HepG2 (cell line): Measurements from ENCODE around the gene GJD3. TPM values are rescaled to one million over a fixed set of nuclear protein-coding genes. Genes with fewer than 3 reads are reported as not detected.
A peak's percentile ranks its signal among the peaks of the same experiment; 100 is the strongest.

Source experiments
- CENPT ChIP-seq: sonication (generic); formaldehyde crosslinking; IDR thresholded peaks from 2 replicates; pipeline ENCODE4 v1.8.0; 2022; ENCODE audit warnings: low read depth, mild to moderate bottlenecking, moderate library complexity, missing genetic modification reagents
- DNMT1 ChIP-seq: sonication (generic); formaldehyde crosslinking; IDR thresholded peaks from 2 replicates; pipeline ENCODE4 v1.5.1; 2020; ENCODE audit warnings: mild to moderate bottlenecking, missing genetic modification reagents
- GLI4 ChIP-seq: sonication (generic); formaldehyde crosslinking; IDR thresholded peaks from 2 replicates; pipeline ENCODE4 v1.5.1; 2020; ENCODE audit warnings: missing genetic modification reagents, mild to moderate bottlenecking, moderate library complexity, borderline replicate concordance
- TRIM24 ChIP-seq: sonication (generic); formaldehyde crosslinking; IDR thresholded peaks from 2 replicates; pipeline ENCODE4 v1.8.0; 2022; ENCODE audit warnings: mild to moderate bottlenecking, missing genetic modification reagents
- ZNF572 ChIP-seq: sonication (generic); formaldehyde crosslinking; IDR thresholded peaks from 2 replicates; pipeline ENCODE4 v1.5.1; 2020; ENCODE audit warnings: mild to moderate bottlenecking, missing genetic modification reagents
- polyA plus RNA-seq, 8 experiments: library from polyadenylated mRNA; depleted of rRNA in 3 of 8; stranded (reverse) in 7 of 8; unstranded in 1 of 8; fragments of >200 nt; fragmentation: Illumina TruSeq in 4 of 8; extraction: Trizol in 4 of 8; gene quantifications; 2 replicates each; pipeline versions ENCODE4 v1.2.1 to v1.2.3, GENCODE V29; 2011 to 2016; ENCODE audit warnings: low read depth in 4 of 8, missing spikeins in 1 of 8, mixed read lengths in 1 of 8; ENCODE audit not compliant: insufficient read depth in 1 of 8
- total RNA-seq, 5 experiments: library from RNA; depleted of rRNA; stranded (reverse); fragments of >200 nt; fragmentation: Illumina TruSeq; extraction: Trizol; gene quantifications; 2 replicates each; pipeline ENCODE4 v1.2.3, GENCODE V29; 2016; ENCODE audit warnings: low read depth in 1 of 5
- TF ChIP-seq, protein P1 (sequence below): sonication (generic); formaldehyde crosslinking; IDR thresholded peaks from 2 replicates; pipeline ENCODE4 v1.4.0; 2020; ENCODE audit warnings: mild to moderate bottlenecking, low read depth, missing genetic modification reagents
- TF ChIP-seq, protein P2 (sequence below): sonication (generic); formaldehyde crosslinking; IDR thresholded peaks from 2 replicates; pipeline ENCODE4 v1.5.0; 2020; ENCODE audit warnings: missing genetic modification reagents
- TF ChIP-seq, protein P3 (sequence below): sonication (generic); formaldehyde crosslinking; IDR thresholded peaks from 2 replicates; pipeline ENCODE4 v1.4.0; 2020; ENCODE audit warnings: mild to moderate bottlenecking, missing genetic modification reagents

GJD3 gene
- total and polyA plus RNA-seq, 2 of the 13 experiments (the other 11 are each of a cell fraction or from before 2014, with no cell fraction given): not detected

DNA sequence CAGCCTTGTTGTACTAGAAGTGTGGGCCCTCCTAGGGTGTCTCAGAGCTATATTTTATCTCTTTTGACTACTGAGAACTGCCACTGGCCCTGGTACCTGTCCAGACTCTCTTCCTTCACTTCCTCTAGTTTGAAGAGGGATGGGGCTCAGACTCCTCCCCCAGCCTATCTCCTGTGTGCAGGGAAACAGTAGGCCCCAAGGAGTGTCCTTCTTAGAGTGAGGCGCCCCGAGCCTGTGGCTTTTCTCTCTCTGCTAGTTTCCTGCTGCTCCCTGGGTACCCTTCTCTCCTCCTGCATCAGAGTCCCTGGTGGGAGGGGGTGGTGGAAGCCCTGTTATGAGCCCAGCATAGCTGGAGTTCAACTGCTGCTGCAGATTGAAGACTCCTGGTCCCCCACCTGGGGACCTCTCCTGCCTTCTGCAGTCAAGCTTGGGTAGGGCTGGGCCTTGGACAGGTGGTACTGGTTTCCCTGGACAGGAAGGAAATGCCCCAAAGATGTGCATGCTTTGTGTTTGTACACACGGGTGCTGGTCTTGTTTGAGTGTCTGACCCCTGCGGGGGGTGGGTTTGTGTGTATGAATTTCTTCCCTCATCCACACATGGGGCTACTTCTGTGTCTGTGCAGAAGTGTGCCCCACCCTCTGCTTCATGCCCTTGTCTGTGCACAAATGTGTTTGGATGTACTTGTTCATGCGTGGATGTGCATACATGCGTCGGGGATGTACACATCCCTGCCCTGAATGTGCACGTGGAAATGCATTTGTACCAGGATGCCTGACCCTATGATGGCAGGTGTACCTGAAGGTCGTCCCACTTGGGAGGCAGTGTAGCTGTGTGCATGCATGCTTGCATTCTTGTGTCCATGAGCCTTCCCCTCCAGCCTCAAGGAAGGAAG is 48.6 kb downstream of the GJD3 start (continued):
- TF ChIP-seq, protein P1, sequence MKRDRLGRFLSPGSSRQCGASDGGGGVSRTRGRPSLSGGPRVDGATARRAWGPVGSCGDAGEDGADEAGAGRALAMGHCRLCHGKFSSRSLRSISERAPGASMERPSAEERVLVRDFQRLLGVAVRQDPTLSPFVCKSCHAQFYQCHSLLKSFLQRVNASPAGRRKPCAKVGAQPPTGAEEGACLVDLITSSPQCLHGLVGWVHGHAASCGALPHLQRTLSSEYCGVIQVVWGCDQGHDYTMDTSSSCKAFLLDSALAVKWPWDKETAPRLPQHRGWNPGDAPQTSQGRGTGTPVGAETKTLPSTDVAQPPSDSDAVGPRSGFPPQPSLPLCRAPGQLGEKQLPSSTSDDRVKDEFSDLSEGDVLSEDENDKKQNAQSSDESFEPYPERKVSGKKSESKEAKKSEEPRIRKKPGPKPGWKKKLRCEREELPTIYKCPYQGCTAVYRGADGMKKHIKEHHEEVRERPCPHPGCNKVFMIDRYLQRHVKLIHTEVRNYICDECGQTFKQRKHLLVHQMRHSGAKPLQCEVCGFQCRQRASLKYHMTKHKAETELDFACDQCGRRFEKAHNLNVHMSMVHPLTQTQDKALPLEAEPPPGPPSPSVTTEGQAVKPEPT (CRISPR knock-in tag): no peak
- TF ChIP-seq TRIM24 (CRISPR knock-in tag) (no peak), CENPT (CRISPR knock-in tag) (0 out of 2 replicates have a peak, but pooled peaks have one; percentile 58), GLI4 (CRISPR knock-in tag) (0 out of 2 replicates have a peak, but pooled peaks have one; percentile 14), ZNF572 (CRISPR knock-in tag) (0 out of 2 replicates have a peak, but pooled peaks have one; percentile 59), DNMT1 (CRISPR knock-in tag) (peak; percentile 89; the same call in 1 of the 2 replicates)
- TF ChIP-seq, protein P2, sequence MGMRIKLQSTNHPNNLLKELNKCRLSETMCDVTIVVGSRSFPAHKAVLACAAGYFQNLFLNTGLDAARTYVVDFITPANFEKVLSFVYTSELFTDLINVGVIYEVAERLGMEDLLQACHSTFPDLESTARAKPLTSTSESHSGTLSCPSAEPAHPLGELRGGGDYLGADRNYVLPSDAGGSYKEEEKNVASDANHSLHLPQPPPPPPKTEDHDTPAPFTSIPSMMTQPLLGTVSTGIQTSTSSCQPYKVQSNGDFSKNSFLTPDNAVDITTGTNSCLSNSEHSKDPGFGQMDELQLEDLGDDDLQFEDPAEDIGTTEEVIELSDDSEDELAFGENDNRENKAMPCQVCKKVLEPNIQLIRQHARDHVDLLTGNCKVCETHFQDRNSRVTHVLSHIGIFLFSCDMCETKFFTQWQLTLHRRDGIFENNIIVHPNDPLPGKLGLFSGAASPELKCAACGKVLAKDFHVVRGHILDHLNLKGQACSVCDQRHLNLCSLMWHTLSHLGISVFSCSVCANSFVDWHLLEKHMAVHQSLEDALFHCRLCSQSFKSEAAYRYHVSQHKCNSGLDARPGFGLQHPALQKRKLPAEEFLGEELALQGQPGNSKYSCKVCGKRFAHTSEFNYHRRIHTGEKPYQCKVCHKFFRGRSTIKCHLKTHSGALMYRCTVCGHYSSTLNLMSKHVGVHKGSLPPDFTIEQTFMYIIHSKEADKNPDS (CRISPR knock-in tag): 0 out of 2 replicates have a peak, but pooled peaks have one; percentile 8
- TF ChIP-seq, protein P3, sequence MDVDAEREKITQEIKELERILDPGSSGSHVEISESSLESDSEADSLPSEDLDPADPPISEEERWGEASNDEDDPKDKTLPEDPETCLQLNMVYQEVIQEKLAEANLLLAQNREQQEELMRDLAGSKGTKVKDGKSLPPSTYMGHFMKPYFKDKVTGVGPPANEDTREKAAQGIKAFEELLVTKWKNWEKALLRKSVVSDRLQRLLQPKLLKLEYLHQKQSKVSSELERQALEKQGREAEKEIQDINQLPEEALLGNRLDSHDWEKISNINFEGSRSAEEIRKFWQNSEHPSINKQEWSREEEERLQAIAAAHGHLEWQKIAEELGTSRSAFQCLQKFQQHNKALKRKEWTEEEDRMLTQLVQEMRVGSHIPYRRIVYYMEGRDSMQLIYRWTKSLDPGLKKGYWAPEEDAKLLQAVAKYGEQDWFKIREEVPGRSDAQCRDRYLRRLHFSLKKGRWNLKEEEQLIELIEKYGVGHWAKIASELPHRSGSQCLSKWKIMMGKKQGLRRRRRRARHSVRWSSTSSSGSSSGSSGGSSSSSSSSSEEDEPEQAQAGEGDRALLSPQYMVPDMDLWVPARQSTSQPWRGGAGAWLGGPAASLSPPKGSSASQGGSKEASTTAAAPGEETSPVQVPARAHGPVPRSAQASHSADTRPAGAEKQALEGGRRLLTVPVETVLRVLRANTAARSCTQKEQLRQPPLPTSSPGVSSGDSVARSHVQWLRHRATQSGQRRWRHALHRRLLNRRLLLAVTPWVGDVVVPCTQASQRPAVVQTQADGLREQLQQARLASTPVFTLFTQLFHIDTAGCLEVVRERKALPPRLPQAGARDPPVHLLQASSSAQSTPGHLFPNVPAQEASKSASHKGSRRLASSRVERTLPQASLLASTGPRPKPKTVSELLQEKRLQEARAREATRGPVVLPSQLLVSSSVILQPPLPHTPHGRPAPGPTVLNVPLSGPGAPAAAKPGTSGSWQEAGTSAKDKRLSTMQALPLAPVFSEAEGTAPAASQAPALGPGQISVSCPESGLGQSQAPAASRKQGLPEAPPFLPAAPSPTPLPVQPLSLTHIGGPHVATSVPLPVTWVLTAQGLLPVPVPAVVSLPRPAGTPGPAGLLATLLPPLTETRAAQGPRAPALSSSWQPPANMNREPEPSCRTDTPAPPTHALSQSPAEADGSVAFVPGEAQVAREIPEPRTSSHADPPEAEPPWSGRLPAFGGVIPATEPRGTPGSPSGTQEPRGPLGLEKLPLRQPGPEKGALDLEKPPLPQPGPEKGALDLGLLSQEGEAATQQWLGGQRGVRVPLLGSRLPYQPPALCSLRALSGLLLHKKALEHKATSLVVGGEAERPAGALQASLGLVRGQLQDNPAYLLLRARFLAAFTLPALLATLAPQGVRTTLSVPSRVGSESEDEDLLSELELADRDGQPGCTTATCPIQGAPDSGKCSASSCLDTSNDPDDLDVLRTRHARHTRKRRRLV (CRISPR knock-in tag): no peak
